Stimulated activated CD4-positive, alpha-beta T cell treated with anti-CD3 and anti-CD28 coated beads, Interleukin-1b, Interleukin-23, amount 100 ng/mL, for 4 hours (primary cell): Measurements from ENCODE around the gene GNG12.
"Not testable (repeated sequence)": the region's sequence is repeated elsewhere in the genome, so short reads cannot be mapped to it uniquely, and the experiment has no call there.

Experiments used
- DNase-seq, 2 donors: peaks; one replicate each; pipeline ENCODE4 v3.0.0-alpha.2; 2020; ENCODE audit warnings: low read depth in 2 of 2

Gene GNG12

GRCh38 chr1:67733681-67734322, 99.5 kb downstream of the GNG12 start:
- no peak for DNase-seq

- no peak for DNase-seq
These were observed 100.5 kb downstream of the GNG12 start for GRCh38 chr1:67732750-67733151.

GRCh38 chr1:67731322-67731721, 101.9 kb downstream of the GNG12 start:
- DNase-seq: no peak

GRCh38 chr1:67730312-67730711, 103.0 kb downstream of the GNG12 start:
- DNase-seq: not testable (repeated sequence)

GRCh38 chr1:67729872-67730271, 103.4 kb downstream of the GNG12 start:
- DNase-seq: no peak

GRCh38 chr1:67726224-67726623, 107.0 kb downstream of the GNG12 start:
- DNase-seq: no peak

- DNase-seq: no peak
These were observed 108.2 kb downstream of the GNG12 start for GRCh38 chr1:67724928-67725560.

GRCh38 chr1:67723620-67724019, 109.6 kb downstream of the GNG12 start:
- no peak for DNase-seq

- DNase-seq: no peak
These were observed 110.1 kb downstream of the GNG12 start for GRCh38 chr1:67723126-67723525.

- no peak for DNase-seq
These were observed 110.8 kb downstream of the GNG12 start for GRCh38 chr1:67722292-67722944.

GRCh38 chr1:67721650-67722291, 111.5 kb downstream of the GNG12 start:
- no peak for DNase-seq

- no peak for DNase-seq
These were observed 112.2 kb downstream of the GNG12 start for GRCh38 chr1:67721112-67721511.

GRCh38 chr1:67719329-67720196, 113.7 kb downstream of the GNG12 start:
- DNase-seq: no peak

- no peak for DNase-seq
These were observed 115.4 kb downstream of the GNG12 start for GRCh38 chr1:67717876-67718275.

GRCh38 chr1:67716800-67717199, 116.5 kb downstream of the GNG12 start:
- no peak for DNase-seq

- no peak for DNase-seq
These were observed 117.4 kb downstream of the GNG12 start for GRCh38 chr1:67715819-67716218.

GRCh38 chr1:67713057-67713846, 120.0 kb downstream of the GNG12 start:
- DNase-seq: no peak

- DNase-seq: no peak
These were observed 121.4 kb downstream of the GNG12 start for GRCh38 chr1:67711855-67712212.

GRCh38 chr1:67711158-67711854, 122.0 kb downstream of the GNG12 start:
- no peak for DNase-seq

- DNase-seq: no peak
These were observed 122.8 kb downstream of the GNG12 start for GRCh38 chr1:67710417-67710816.
